ENCODE measurements around the gene PNMA6F.

The PNMA6F gene

DNA sequence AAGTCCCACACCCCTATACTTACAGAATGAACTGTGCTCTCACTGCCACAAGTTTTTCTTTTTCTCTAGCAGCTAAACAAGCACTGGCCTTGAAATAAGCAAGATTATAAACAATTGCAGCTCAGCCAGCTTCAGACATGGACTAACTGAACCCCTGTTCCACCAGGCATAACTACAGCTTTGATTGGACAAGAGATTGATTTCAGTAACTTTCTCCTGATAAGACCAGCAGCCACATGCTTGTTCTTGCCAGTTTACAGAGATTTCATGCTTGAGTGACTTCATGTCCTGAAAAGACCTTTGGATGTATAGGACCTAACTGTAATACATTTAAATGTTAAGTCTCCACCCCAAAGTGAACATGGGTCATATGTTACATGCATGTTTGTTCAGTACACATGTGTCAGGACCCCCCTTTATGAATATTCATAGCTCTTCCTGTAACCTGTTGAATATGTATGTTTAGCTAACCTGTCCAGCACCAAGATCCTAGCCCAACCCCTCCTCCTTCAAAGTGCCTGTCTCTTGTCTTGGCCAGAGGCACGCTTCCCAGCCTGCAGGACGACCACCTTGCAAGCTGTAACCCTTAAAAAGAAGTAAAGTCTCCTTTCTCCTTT, 40.3 kb upstream of the PNMA6F start:
- TF ChIP-seq LEF1 (IDR thresholded peaks at IDR 0.05; ENCODE audit: borderline replicate concordance) (no peak), TARDBP (IDR thresholded peaks at IDR 0.05) (no peak), L3MBTL2 (conservative IDR thresholded peaks at IDR 0.05) (0 out of 2 replicates have a peak, but pooled peaks have one; percentile 17), SUZ12 (IDR thresholded peaks at IDR 0.05) (no peak), FOXA1 (IDR thresholded peaks at IDR 0.05) (no peak), ZNF384 (IDR thresholded peaks at IDR 0.05) (no peak)
- ChIA-PET POLR2A (no interaction called here), CTCF (no interaction called here)
- DNase-seq (ENCODE audit: extremely low spot score) = no peak

- no peak for DNase-seq (ENCODE audit: extremely low spot score)
- ChIA-PET CTCF (no interaction called here), POLR2A (no interaction called here)
- TF ChIP-seq LEF1 (IDR thresholded peaks at IDR 0.05; ENCODE audit: borderline replicate concordance) (no peak), SP1 (IDR thresholded peaks at IDR 0.05) (no peak), HDGF (IDR thresholded peaks at IDR 0.05; ENCODE audit: borderline replicate concordance) (no peak), NFRKB (IDR thresholded peaks at IDR 0.05) (no peak), BHLHE40 (IDR thresholded peaks at IDR 0.05; ENCODE audit: borderline replicate concordance) (no peak), FOXK2 (IDR thresholded peaks at IDR 0.05) (no peak), SUZ12 (IDR thresholded peaks at IDR 0.05) (no peak), TARDBP (IDR thresholded peaks at IDR 0.05) (no peak), ZNF384 (IDR thresholded peaks at IDR 0.05) (no peak)
Observed at GRCh38 chrX:153357877-153358276, 36.3 kb upstream of the PNMA6F start.

GRCh38 chrX:153353416-153353815, 31.8 kb upstream of the PNMA6F start:
- CTCF ChIA-PET = no interaction called here
- POLR2A ChIA-PET = no interaction called here
- DNase-seq (ENCODE audit: extremely low spot score) = peak; percentile 30
- TF ChIP-seq LEF1 (IDR thresholded peaks at IDR 0.05; ENCODE audit: borderline replicate concordance) (no peak), ELF4 (IDR thresholded peaks at IDR 0.05) (no peak), FOXA1 (IDR thresholded peaks at IDR 0.05) (no peak), SUZ12 (IDR thresholded peaks at IDR 0.05) (no peak), BHLHE40 (IDR thresholded peaks at IDR 0.05; ENCODE audit: borderline replicate concordance) (no peak), SP1 (IDR thresholded peaks at IDR 0.05) (no peak), NFRKB (IDR thresholded peaks at IDR 0.05) (no peak), TARDBP (IDR thresholded peaks at IDR 0.05) (no peak), PKNOX1 (IDR thresholded peaks at IDR 0.05) (no peak), HDGF (IDR thresholded peaks at IDR 0.05; ENCODE audit: borderline replicate concordance) (no peak), ARNT (IDR thresholded peaks at IDR 0.05) (no peak), ZNF384 (IDR thresholded peaks at IDR 0.05) (no peak)

DNA sequence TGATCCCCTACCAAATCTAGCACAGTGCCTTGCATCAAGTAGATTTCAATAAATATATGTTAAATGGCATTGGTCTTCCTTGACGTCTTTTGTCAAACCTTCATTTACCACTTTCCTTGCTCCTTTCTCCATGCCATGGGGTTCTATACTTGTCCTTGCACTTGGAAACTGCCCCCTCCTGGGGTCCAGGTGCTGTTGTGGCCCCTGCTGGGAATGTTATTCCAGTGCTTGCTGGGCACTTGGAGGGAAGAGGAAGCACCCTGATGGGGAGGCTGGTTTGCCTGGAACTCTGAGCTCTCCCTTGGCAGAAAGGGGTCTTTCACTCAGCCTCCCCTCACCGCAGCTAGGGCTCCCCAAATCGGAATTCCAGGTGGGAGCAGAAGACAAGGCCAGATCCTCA, 31.3 kb upstream of the PNMA6F start:
- TF ChIP-seq HDGF (IDR thresholded peaks at IDR 0.05; ENCODE audit: borderline replicate concordance) = no peak
- TF ChIP-seq ELF4 (IDR thresholded peaks at IDR 0.05) = no peak
- TF ChIP-seq TARDBP (IDR thresholded peaks at IDR 0.05) = no peak
- no peak for TF ChIP-seq CTBP1 (IDR thresholded peaks at IDR 0.05; ENCODE audit: borderline replicate concordance)
- ChIA-PET POLR2A (no interaction called here), CTCF (interaction anchor here (0.7 kb wide), 1 partner anchor 373 kb away, joined by 3 read pairs; no protein-coding TSS in a partner anchor)
- no peak for DNase-seq (ENCODE audit: extremely low spot score)

DNA sequence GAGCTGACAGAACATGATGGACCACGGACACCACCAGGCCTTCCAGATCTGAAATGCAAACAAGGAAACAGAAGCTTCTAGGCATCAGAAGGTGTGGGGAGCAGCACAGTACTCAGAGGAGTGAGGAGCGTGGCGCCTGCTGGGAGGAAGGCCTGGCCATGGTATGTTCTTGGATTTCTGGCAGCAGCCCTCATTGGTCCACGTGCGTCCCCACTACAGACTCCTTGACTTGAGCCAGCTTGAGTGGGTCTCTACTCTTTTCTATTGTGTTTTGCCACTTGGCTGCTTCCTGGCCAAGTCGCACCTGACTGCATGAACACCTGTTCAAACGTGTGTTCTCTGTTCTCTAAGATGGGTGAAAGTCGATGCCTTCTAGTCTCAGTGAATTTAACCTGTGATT, 30.4 kb upstream of the PNMA6F start:
- ChIA-PET POLR2A (no interaction called here), CTCF (no interaction called here)
- DNase-seq (ENCODE audit: extremely low spot score) = no peak
- TF ChIP-seq ELF4 (IDR thresholded peaks at IDR 0.05) (no peak), L3MBTL2 (conservative IDR thresholded peaks at IDR 0.05) (no peak), SUZ12 (IDR thresholded peaks at IDR 0.05) (no peak), NFRKB (IDR thresholded peaks at IDR 0.05) (no peak), FOXM1 (IDR thresholded peaks at IDR 0.05; ENCODE audit: borderline replicate concordance) (no peak), SP1 (IDR thresholded peaks at IDR 0.05) (no peak), TARDBP (IDR thresholded peaks at IDR 0.05) (no peak), ZNF384 (IDR thresholded peaks at IDR 0.05) (no peak), CTBP1 (IDR thresholded peaks at IDR 0.05; ENCODE audit: borderline replicate concordance) (no peak), PKNOX1 (IDR thresholded peaks at IDR 0.05) (no peak), BHLHE40 (IDR thresholded peaks at IDR 0.05; ENCODE audit: borderline replicate concordance) (no peak), HDGF (IDR thresholded peaks at IDR 0.05; ENCODE audit: borderline replicate concordance) (no peak), ARNT (IDR thresholded peaks at IDR 0.05) (no peak)

- no peak for DNase-seq (ENCODE audit: extremely low spot score)
- ChIA-PET POLR2A (interaction anchor here (1.1 kb wide), 1 partner anchor 11 kb away, joined by 3 read pairs; no protein-coding TSS in a partner anchor), CTCF (no interaction called here)
- TF ChIP-seq ZNF384 (IDR thresholded peaks at IDR 0.05) (no peak), L3MBTL2 (conservative IDR thresholded peaks at IDR 0.05) (no peak)
Observed at GRCh38 chrX:153349952-153350351, 28.4 kb upstream of the PNMA6F start.

DNA sequence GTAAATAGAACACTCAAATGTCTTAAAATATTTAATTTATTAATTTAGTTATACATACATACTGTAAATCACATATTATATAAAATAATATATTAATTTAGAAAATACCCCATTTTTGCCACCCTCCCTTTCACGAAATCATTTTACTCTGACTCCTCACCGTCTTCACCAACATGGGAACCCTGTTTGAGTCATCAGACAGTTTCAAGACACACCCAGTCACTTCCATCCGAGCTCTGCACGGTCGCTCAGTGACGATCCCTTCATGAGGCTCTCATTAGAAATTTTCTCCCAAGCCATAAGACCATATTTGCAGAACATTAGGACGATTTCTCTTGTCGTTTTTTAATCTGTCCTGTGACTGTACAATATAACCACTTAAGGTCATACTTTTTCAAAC, 26.9 kb upstream of the PNMA6F start:
- no peak for TF ChIP-seq SP1 (IDR thresholded peaks at IDR 0.05)
- TF ChIP-seq TARDBP (IDR thresholded peaks at IDR 0.05) = no peak
- no peak for TF ChIP-seq LEF1 (IDR thresholded peaks at IDR 0.05; ENCODE audit: borderline replicate concordance)
- TF ChIP-seq FOXM1 (IDR thresholded peaks at IDR 0.05; ENCODE audit: borderline replicate concordance) = no peak
- TF ChIP-seq BHLHE40 (IDR thresholded peaks at IDR 0.05; ENCODE audit: borderline replicate concordance) = no peak
- no peak for TF ChIP-seq CTBP1 (IDR thresholded peaks at IDR 0.05; ENCODE audit: borderline replicate concordance)
- TF ChIP-seq ZNF384 (IDR thresholded peaks at IDR 0.05) = no peak
- no peak for TF ChIP-seq SUZ12 (IDR thresholded peaks at IDR 0.05)
- TF ChIP-seq FOXA1 (IDR thresholded peaks at IDR 0.05) = no peak
- TF ChIP-seq ELF4 (IDR thresholded peaks at IDR 0.05) = no peak
- TF ChIP-seq NFRKB (IDR thresholded peaks at IDR 0.05) = no peak
- no peak for TF ChIP-seq L3MBTL2 (conservative IDR thresholded peaks at IDR 0.05)
- TF ChIP-seq ARNT (IDR thresholded peaks at IDR 0.05) = no peak
- TF ChIP-seq HDGF (IDR thresholded peaks at IDR 0.05; ENCODE audit: borderline replicate concordance) = no peak
- TF ChIP-seq FOXK2 (IDR thresholded peaks at IDR 0.05) = no peak
- TF ChIP-seq PKNOX1 (IDR thresholded peaks at IDR 0.05) = no peak
- CTCF ChIA-PET = no interaction called here
- POLR2A ChIA-PET = no interaction called here
- no peak for DNase-seq (ENCODE audit: extremely low spot score)

All from HEK293T (cell line).